ENCODE data around the gene UBAP1.
"Not testable (repeated sequence)": the region's sequence is repeated elsewhere in the genome, so short reads cannot be mapped to it uniquely, and the experiment has no call there.

The UBAP1 gene

GRCh38 chr9:34179213-34180136 is 632 bp downstream of the UBAP1 start:
- no peak for DNase-seq (ENCODE audit: low read depth)

GRCh38 chr9:34185778-34186551 is 7.1 kb downstream of the UBAP1 start:
- peak; percentile 87 for DNase-seq (ENCODE audit: low read depth)

- no peak for DNase-seq (ENCODE audit: low read depth)
Measured at GRCh38 chr9:34187891-34188240, 9.0 kb downstream of the UBAP1 start.

GRCh38 chr9:34190996-34191892 is 12.4 kb downstream of the UBAP1 start:
- no peak for DNase-seq (ENCODE audit: low read depth)

GRCh38 chr9:34195143-34195542 is 16.3 kb downstream of the UBAP1 start:
- no peak for DNase-seq (ENCODE audit: low read depth)

- DNase-seq (ENCODE audit: low read depth) = not testable (repeated sequence)
Measured at GRCh38 chr9:34197286-34197685, 18.4 kb downstream of the UBAP1 start.

- DNase-seq (ENCODE audit: low read depth) = no peak
Measured at GRCh38 chr9:34197756-34198711, 19.2 kb downstream of the UBAP1 start.

- DNase-seq (ENCODE audit: low read depth) = no peak
Measured at GRCh38 chr9:34200092-34200491, 21.2 kb downstream of the UBAP1 start.

GRCh38 chr9:34203275-34203991 is 24.6 kb downstream of the UBAP1 start:
- no peak for DNase-seq (ENCODE audit: low read depth)

- DNase-seq (ENCODE audit: low read depth) = no peak
Measured at GRCh38 chr9:34203992-34204635, 25.3 kb downstream of the UBAP1 start.

- no peak for DNase-seq (ENCODE audit: low read depth)
Measured at GRCh38 chr9:34205102-34205501, 26.3 kb downstream of the UBAP1 start.

- DNase-seq (ENCODE audit: low read depth) = no peak
Measured at GRCh38 chr9:34206561-34206960, 27.7 kb downstream of the UBAP1 start.

GRCh38 chr9:34211395-34211794 is 32.6 kb downstream of the UBAP1 start:
- no peak for DNase-seq (ENCODE audit: low read depth)

- not testable (repeated sequence) for DNase-seq (ENCODE audit: low read depth)
Measured at GRCh38 chr9:34214354-34215000, 35.6 kb downstream of the UBAP1 start.

- no peak for DNase-seq (ENCODE audit: low read depth)
Measured at GRCh38 chr9:34216325-34216724, 37.5 kb downstream of the UBAP1 start.

GRCh38 chr9:34217015-34217414 is 38.2 kb downstream of the UBAP1 start:
- not testable (repeated sequence) for DNase-seq (ENCODE audit: low read depth)

GRCh38 chr9:34218446-34218845 is 39.6 kb downstream of the UBAP1 start:
- DNase-seq (ENCODE audit: low read depth) = no peak

- DNase-seq (ENCODE audit: low read depth) = no peak
Measured at GRCh38 chr9:34219421-34219820, 40.6 kb downstream of the UBAP1 start.

GRCh38 chr9:34220218-34220617 is 41.4 kb downstream of the UBAP1 start:
- DNase-seq (ENCODE audit: low read depth) = no peak

Measured in non-pigmented ciliary epithelial cell (primary cell).